SIG-M5 treated with dmso at 0.1 percent for 504 hours (cell line): ENCODE data around the gene ATP6AP1.
"Not testable (repeated sequence)": the region's sequence is repeated elsewhere in the genome, so short reads cannot be mapped to it uniquely, and the experiment has no call there.

Experiments used
- DNase-seq: peaks from one replicate; lab custom pipeline; 2025; ENCODE audit not compliant: unreplicated experiment; lab: John Stamatoyannopoulos, UW

ATP6AP1 gene

DNA sequence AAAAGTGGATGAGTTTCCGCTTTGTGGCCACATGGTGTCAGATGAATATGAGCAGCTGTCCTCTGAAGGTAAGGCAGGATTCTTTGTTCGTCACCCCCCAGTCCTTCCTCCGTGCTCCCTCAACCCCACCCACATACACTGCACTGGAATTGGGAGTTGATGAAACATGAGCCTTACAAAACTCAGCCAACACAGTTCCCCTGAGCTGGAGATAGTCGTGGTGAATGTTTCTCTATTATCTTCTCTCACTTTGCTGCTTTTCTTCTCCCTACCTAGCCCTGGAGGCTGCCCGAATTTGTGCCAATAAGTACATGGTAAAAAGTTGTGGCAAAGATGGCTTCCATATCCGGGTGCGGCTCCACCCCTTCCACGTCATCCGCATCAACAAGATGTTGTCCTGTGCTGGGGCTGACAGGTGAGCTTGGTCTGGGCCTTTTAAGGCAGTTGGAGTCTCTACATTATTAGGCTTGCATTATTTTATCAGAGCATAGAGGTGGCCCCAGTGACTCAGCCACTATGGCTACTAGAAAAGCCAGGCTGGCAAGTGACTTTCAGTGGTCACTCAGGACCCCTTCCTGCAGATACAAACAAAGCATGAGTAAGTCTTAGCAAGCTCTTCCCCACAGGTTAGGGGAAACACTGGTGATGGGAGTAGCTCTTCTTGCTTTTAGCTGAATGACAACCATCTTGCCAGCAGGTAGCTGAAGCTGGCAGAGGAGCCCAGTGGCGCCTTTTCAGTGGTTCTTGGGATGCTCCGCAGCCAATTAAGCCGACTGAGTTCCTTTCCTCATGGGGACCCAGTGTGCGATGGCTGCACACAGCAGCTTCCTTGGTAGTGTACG is 28.7 kb upstream of the ATP6AP1 start:
- DNase-seq: no peak

DNA sequence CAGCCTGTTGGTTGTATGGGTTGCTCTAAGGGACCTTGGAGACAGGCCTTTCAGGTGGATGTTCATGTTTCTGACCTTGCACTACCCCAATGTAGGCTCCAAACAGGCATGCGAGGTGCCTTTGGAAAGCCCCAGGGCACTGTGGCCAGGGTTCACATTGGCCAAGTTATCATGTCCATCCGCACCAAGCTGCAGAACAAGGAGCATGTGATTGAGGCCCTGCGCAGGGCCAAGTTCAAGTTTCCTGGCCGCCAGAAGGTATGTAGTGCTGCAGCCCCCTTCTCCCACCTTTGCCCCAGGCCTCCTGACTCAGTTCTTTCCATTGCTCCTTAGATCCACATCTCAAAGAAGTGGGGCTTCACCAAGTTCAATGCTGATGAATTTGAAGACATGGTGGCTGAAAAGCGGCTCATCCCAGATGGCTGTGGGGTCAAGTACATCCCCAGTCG is 28.1 kb upstream of the ATP6AP1 start:
- not testable (repeated sequence) for DNase-seq

- DNase-seq: no peak
Measured at GRCh38 chrX:154401045-154401799, 27.3 kb upstream of the ATP6AP1 start.

DNA sequence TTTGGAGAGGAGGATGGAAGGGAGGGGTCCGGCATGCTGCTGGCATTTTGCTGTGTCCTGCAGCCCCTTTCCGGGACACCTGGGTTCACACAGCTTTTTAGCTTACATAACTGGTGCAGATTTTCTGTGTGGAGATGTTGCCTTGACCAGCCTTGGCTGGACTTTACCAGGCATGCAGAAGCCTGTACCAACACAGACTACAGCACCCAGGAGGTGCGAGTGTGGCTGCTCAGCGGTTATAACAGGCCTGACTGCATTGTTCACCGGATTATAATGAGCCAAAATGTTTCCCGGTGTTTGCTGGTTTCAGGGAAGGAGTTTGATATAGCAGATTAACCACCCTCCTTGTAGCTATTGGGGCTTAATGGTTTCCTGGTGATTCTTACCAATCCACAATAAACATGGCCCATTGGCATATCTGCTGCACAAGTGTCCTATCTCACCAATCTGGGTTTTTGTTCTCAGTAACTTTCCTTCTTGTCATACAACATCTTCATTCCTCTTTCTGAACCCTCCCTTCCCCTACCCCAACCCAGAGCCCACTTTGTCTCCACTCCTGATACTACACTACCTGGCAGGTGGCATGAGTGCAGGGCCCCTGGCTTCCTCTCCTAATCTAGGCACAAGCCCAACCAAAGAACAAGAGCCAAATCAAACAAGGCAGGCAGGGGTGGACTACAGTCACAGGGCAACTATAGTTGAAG is 26.4 kb upstream of the ATP6AP1 start:
- peak; percentile 13 for DNase-seq

- no peak for DNase-seq
Measured at GRCh38 chrX:154402622-154403127, 25.8 kb upstream of the ATP6AP1 start.

DNA sequence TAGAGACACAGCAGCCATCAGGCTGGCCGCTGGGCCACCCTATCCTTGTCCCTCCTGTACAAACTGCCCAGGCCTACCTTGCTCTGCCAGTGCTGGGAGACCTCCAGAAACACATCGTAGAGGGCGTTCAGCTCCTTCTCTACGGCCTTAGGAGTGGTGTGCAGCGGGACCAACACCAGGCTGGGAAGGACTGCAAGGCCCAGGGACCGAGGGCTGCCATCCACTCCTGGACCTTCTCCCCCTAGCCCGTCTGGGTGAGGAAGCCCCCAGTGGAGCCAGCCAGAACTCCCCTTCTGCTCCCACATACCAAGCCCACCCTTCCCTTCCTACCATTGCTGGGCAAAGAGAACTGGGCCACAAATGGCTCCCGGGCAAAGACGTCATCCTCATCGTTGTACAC is 25.3 kb upstream of the ATP6AP1 start:
- no peak for DNase-seq

GRCh38 chrX:154403858-154404257 is 24.6 kb upstream of the ATP6AP1 start:
- DNase-seq: no peak

DNA sequence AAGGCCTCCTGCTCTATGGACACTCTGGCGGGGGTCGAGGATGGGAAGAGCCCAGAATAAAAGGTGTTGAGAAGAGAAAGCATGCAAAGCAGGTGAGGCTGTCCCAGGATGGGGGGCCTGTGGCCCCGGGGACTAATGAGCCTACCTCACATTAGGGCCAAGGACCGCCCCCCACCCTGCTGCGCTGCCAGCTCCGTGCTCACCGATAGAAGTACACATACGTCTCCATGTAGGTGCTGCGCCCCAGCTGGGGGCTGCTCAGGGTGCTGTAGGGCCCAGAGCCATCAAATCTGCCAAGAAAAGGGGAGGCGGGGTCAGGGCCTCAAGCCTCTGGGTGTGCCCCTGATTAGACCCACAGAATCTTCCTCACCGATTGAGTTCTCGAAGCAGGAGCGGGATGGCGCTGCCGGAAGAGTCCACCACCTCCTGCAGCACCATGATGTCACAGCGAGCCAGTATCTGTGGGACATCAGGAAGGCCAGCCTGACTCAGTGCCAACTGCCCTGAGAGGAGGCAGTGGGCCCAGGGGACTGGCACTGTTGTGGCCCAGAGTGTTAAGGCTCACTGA is 23.8 kb upstream of the ATP6AP1 start:
- DNase-seq: no peak

DNA sequence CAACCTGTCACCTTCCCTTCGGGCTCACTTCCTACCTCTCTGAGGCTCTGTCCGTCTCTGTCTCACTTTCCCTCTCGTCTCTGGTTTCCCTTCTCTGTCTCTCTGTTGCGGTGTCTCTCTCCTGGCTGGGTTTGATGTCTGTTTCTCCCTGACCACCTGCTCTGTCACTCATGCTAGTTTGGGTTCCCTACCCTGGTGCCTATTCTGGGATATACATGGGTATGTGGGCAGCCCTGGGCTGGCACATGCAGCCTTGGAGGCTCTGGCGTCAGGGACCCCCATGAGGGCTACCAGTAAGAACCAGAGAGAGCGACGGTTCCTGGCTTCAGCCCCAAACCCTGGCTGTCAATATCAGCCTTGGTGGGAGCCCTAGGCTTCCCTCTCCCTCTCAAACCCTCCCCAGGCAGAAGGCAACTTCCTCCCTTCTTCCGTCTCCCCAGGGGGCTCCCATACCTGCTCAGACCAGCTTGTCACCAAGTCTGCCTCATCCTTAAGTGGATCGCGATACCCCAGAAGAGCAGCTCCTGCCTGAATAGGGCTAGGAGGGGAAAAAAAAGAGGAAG is 19.7 kb upstream of the ATP6AP1 start:
- no peak for DNase-seq

- DNase-seq: peak; percentile 71
Measured at GRCh38 chrX:154409222-154409871, 19.1 kb upstream of the ATP6AP1 start, which contains the start of gene DNASE1L1. DNASE1L1 (minus strand) TSS chrX:154409254; CDS start chrX:154405568, 3,686 bp downstream.

GRCh38 chrX:154411981-154412340 is 16.5 kb upstream of the ATP6AP1 start:
- DNase-seq: peak; percentile 62

GRCh38 chrX:154412468-154412867 is 16.0 kb upstream of the ATP6AP1 start:
- DNase-seq: peak; percentile 58

- DNase-seq: no peak
Measured at GRCh38 chrX:154413142-154413541, 15.3 kb upstream of the ATP6AP1 start.

DNA sequence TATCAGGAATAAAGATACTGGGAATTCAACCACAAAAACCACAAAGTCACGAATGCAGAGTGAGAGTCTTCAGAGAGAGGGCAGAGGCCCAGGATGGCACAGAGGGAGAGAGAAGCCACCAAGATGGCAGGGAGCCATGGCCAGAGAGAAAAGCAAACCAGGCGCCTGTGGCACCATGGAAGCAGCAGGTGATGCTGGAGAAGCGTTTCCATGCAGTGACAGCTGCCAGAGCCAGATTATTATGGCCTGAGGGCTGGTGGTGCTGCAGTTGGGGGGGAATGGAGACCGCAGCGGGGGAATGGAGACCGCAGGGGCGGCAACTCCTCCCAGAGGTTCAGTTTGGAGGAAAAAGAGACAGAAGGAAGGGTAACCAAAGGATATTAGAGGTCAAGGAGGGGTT is 11.3 kb upstream of the ATP6AP1 start:
- DNase-seq: no peak

DNA sequence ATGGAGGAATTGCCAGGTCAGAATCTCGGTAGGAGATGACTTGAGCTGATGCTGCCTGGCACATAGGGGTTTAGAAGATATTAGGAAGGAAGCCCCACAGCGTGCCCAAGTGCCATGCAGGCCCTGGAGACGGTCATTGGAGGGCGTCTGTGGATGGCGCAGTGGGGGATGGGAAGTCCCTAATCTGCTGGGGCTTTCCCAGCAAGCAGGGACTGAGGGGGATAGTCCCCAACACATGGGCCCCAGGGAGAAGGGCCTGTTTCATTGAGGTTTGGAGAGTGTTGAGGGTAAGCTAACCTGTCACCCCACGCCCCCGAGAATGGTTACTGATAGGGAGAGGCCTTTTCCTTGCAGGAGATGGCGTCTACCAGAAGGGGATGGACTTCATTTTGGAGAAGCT is 9.3 kb upstream of the ATP6AP1 start:
- no peak for DNase-seq

DNA sequence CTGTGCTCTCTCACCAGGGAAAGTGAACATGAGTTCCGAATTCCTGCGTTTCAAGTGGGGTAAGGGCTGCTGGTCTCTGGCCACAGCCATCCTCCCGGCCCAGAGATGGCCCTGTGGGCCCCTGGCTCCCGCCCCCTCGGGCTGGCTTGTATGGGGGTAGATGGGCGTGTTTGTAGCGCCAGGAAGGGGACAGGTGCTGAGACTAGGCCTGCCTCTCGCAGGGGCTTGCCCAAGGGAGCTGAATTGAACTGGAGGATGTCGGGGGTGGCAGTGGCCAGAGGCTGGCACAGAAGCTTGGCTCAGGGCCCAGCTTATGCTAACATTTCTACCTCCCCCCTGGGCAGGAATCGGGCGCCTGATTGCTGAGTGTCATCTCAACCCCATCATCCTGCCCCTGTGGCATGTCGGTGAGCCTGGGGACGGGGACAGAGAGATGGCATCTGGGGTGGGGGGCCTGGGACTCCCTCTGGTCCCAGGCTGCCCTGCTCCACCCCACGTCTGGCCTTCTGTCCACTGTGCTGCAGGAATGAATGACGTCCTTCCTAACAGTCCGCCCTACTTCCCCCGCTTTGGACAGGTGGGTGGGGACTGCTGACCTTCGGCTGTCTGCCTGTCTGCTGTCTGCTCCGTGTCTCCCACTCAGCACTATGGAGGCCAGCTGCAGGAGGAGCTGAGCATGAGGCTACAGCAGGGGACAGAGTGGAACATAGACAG is 8.6 kb upstream of the ATP6AP1 start:
- DNase-seq: no peak

DNA sequence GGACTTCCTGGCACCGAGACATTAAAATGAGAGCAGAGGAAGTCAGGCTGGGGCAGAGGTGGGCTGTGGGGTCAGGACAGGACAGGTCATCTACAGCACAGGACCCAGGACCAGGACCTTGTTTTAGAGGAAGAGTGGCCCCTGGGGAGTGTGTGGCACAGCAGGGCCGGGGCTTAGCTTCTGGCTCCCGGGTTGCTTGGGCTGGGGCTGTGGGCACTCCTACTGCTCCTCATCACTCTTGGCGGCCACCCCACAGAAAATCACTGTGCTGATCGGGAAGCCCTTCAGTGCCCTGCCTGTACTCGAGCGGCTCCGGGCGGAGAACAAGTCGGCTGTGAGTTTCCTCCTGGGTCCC is 8.1 kb upstream of the ATP6AP1 start:
- DNase-seq: no peak

DNA sequence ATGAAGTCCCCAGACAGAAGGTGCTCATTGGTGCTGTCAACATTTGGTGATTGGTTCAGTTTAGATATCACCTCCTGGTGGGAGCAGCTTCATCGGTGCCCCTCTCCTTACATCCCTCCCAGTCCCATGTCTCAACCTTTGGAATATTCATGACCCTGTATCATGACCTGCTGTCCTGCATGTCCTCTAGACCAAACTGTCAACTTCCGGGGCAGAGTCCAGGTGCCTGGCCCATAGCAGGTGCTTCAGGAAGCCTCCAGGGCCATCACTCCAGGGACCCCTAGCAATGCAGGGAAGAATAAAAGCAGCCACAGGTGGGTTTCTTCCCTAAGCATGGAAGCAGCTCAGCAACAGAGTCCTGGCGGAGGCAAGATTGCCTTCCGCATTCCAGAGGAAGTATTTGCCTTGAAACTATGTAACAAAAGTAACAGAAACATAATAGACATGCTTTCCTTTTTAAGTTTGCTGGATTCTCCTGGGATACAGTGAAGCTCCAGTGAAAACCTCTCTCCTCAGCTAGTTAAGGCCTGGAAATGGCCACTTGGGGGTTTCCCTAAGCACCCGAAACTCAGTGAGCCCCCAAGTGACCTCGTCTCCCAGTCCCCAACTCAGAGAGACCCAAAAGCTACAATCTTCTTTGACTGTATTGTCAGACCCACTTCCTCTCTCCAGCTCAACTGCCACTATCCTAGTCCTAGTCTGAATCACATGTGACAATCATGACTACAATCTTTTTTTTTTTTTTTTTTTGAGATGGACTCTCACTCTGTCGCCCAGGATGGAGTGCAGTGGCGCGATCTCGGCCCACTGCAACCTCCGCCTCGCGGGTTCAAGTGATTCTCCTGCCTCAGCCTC is 1.3 kb upstream of the ATP6AP1 start:
- DNase-seq: peak; percentile 39

DNA sequence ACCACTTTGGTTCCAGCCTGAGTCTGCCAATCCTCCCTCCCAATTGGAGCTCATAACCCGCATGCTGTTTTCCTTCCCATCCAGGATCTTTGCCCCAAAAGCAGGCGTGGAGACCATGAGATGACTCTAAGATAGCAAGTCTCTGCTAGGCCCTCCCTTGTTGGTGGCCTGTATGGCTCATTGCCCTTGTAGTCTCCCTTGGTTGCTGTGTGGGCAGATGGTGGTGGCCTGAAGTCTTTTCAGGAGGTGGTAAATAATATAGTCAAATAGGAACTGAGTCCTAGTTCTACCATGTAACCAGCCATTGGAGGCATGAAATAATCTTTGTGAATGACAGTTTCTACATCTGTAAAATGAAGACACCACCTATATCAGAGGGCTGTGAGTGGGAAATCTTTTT is 1.2 kb downstream of the ATP6AP1 start:
- DNase-seq: no peak
